ENCODE results near the gene TNIK. TPM values are rescaled to one million over a fixed set of nuclear protein-coding genes. Genes with fewer than 3 reads are reported as not detected.

Gene TNIK
- total RNA-seq, 1 donor from 2014 or later = 17.0 TPM

DNA sequence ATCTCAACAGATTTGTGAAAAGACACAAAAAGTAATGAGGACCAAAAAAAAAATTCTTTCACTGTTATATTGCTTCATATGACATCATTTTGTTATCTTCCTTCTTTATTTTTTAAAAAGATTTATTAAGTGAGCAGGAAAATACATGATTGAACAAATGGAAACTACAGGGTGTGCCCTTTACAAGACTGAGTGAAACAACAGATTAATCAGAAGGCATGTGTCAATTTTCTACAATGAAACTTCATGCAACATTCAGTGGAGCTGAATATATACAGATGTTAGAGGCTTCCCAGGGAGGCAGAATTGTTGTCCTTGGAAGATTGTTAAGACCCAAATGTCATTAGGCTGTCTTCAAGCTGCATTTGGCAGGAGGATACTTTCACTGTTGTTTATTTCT, 405.3 kb downstream of the TNIK start:
- TF ChIP-seq CTCF (IDR thresholded peaks at IDR 0.05; ENCODE audit: insufficient read depth, low read length, poor library complexity, severe bottlenecking) = no peak
- no peak for DNase-seq (ENCODE audit: low read depth)
- Histone ChIP-seq H3K27me3 (ENCODE audit: control insufficient read depth, insufficient read depth, low read length) (no peaks in the 10 kb centered on the region), H3K4me3 (ENCODE audit: low read depth, low read length) (no peak overlapping the region), H3K36me3 (ENCODE audit: control insufficient read depth, insufficient read depth, low read length) (no peaks in the 10 kb centered on the region)

- no peak overlapping the region for H3K4me3 ChIP-seq (ENCODE audit: low read depth, low read length)
- no peaks in the 10 kb centered on the region for H3K36me3 ChIP-seq (ENCODE audit: control insufficient read depth, insufficient read depth, low read length)
- no peak for TF ChIP-seq CTCF (IDR thresholded peaks at IDR 0.05; ENCODE audit: insufficient read depth, low read length, poor library complexity, severe bottlenecking)
- no peak for DNase-seq (ENCODE audit: low read depth)
- no peaks in the 10 kb centered on the region for H3K27me3 ChIP-seq (ENCODE audit: control insufficient read depth, insufficient read depth, low read length)
Measured at GRCh38 chr3:171054231-171054630, 406.0 kb downstream of the TNIK start.

DNA sequence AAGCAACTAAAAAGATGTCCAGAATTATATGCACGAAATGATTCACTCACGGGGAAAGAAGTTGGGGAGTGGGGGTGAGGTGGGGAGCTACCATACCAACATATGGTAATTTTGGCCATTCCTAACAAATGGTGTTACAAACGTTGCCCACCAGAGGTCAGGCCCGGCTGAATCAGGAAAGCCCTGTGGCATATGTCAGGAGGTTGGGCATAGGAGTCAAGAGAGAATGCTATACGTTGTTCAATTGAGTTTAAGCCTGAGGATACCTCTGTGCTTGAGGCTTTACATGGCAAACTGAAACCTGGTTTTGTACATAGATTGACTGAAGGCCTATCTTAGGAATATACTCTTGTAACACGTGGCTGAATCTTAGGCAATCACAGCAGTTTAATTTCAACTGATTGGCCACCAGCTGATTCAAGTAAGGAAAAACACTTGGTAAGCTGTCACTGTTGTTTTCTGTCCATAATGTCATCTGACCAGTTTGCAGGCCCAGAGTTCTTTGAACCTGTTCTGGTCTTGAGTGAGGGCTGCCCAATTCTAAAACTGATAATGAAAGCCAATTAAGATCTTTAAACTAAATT, 410.3 kb downstream of the TNIK start:
- Histone ChIP-seq H3K36me3 (ENCODE audit: control insufficient read depth, insufficient read depth, low read length) (no peaks in the 10 kb centered on the region), H3K27me3 (ENCODE audit: control insufficient read depth, insufficient read depth, low read length) (no peaks in the 10 kb centered on the region), H3K4me3 (ENCODE audit: low read depth, low read length) (no peak overlapping the region)
- peak; percentile 77 for TF ChIP-seq CTCF (IDR thresholded peaks at IDR 0.05; ENCODE audit: insufficient read depth, low read length, poor library complexity, severe bottlenecking)
- no peak for DNase-seq (ENCODE audit: low read depth)

DNA sequence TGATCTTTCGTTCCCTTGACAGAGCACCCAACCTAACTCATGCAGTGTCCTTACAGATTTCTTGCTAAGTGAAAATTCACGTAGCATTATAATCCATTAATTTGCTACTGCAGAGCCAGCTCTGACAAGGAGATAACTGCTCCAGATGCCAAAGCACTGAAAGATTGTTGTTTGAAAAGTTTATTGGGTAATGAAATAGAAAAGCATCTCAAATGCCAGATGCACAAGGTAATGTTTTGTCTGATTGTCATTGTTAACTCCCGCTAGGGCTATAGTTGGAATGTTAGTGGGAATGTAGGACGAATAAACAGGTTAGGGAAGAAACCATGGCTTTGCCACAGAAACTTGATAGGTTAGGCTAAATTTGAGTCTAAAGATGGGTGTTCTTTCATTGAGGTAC, 413.4 kb downstream of the TNIK start:
- no peak overlapping the region for H3K4me3 ChIP-seq (ENCODE audit: low read depth, low read length)
- H3K36me3 ChIP-seq (ENCODE audit: control insufficient read depth, insufficient read depth, low read length) = no peaks in the 10 kb centered on the region
- no peak for TF ChIP-seq CTCF (IDR thresholded peaks at IDR 0.05; ENCODE audit: insufficient read depth, low read length, poor library complexity, severe bottlenecking)
- no peak for DNase-seq (ENCODE audit: low read depth)
- H3K27me3 ChIP-seq (ENCODE audit: control insufficient read depth, insufficient read depth, low read length) = no peaks in the 10 kb centered on the region

GRCh38 chr3:171044835-171045793, 415.1 kb downstream of the TNIK start:
- TF ChIP-seq CTCF (IDR thresholded peaks at IDR 0.05; ENCODE audit: insufficient read depth, low read length, poor library complexity, severe bottlenecking) = no peak
- Histone ChIP-seq H3K27me3 (ENCODE audit: control insufficient read depth, insufficient read depth, low read length) (no peaks in the 10 kb centered on the region), H3K36me3 (ENCODE audit: control insufficient read depth, insufficient read depth, low read length) (no peaks in the 10 kb centered on the region), H3K4me3 (ENCODE audit: low read depth, low read length) (no peak overlapping the region)
- DNase-seq (ENCODE audit: low read depth) = peak; percentile 77

Data from kidney epithelial cell (primary cell).